Tibial artery (tissue), 4 donors: ENCODE data around the gene SLC13A3.

Source experiments
- DNase-seq, 2 donors: peaks; one replicate each; pipeline ENCODE4 v3.0.0-alpha.2; 2019
- H3K27ac ChIP-seq, 2 donors: fragments of 200-600 bp; sonication (generic) in 1 of 2; 1 replicate in 1 of 2; 2 replicates in 1 of 2; pipeline ENCODE4 v1.5.1; 2018 to 2019; ENCODE audit warnings: mild to moderate bottlenecking in 1 of 2
- H3K27me3 ChIP-seq, 2 donors: fragments of 200-600 bp; sonication (generic) in 1 of 2; one replicate each; pipeline versions ENCODE4 v1.5.1 to v1.6.0; 2016 to 2019
- H3K36me3 ChIP-seq, 3 donors: fragments of 200-600 bp; sonication (generic) in 2 of 3; one replicate each; pipeline ENCODE4 v1.5.1; 2016 to 2019; ENCODE audit warnings: mild to moderate bottlenecking in 2 of 3
- H3K4me1 ChIP-seq, 4 donors: fragments of 200-600 bp; sonication (generic) in 2 of 4; 1 replicate in 3 of 4; 2 replicates in 1 of 4; pipeline ENCODE4 v1.5.1; 2016 to 2019
- H3K4me3 ChIP-seq, 2 donors: fragments of 200-600 bp; sonication (generic) in 1 of 2; 1 replicate in 1 of 2; 2 replicates in 1 of 2; pipeline ENCODE4 v1.5.1; 2018 to 2019; ENCODE audit warnings: mild to moderate bottlenecking in 2 of 2
- H3K9me3 ChIP-seq, 3 donors: fragments of 200-600 bp; sonication (generic) in 1 of 3; one replicate each; pipeline ENCODE4 v1.5.1; 2016 to 2019
- intact Hi-C: fragments of 100-400 bp; cut with DNase I; formaldehyde crosslinking; loops from one replicate; pipeline ENCODE4 v1.15.0; 2023; ENCODE audit warnings: low total_unique reads
- TF ChIP-seq, protein P1 (sequence below), 2 experiments: fragments of 200-600 bp in 1 of 2; fragments of 450-650 bp in 1 of 2; IDR thresholded peaks; one replicate each; pipeline ENCODE4 v1.5.1; 2017 to 2019; ENCODE audit warnings: antibody characterized with exemption in 2 of 2, mild to moderate bottlenecking in 1 of 2, moderate library complexity in 1 of 2

The SLC13A3 gene

DNA sequence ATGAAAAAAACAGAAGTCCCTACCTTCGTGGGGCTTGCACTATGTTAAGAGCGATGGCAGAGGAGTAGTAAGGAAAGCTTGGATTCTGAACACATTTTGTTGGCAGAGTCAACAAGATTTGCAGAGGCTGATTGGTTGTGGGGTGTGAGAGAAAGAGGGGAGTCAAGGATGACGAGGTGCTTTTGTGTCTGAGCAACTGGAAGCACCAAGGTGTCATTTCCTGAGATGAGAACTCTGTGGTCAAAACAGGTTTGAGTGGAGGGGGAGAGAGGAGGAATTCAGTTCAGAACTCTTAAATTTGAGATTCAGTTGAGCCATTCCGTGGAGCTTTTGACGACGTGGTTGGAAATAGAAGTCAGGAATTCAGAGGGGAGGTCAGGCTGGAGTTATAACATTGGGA is 104.3 kb downstream of the SLC13A3 start:
- intact Hi-C loops = no loop called here

GRCh38 chr20:46546298-46546697 is 105.0 kb downstream of the SLC13A3 start:
- TF ChIP-seq, protein P1, sequence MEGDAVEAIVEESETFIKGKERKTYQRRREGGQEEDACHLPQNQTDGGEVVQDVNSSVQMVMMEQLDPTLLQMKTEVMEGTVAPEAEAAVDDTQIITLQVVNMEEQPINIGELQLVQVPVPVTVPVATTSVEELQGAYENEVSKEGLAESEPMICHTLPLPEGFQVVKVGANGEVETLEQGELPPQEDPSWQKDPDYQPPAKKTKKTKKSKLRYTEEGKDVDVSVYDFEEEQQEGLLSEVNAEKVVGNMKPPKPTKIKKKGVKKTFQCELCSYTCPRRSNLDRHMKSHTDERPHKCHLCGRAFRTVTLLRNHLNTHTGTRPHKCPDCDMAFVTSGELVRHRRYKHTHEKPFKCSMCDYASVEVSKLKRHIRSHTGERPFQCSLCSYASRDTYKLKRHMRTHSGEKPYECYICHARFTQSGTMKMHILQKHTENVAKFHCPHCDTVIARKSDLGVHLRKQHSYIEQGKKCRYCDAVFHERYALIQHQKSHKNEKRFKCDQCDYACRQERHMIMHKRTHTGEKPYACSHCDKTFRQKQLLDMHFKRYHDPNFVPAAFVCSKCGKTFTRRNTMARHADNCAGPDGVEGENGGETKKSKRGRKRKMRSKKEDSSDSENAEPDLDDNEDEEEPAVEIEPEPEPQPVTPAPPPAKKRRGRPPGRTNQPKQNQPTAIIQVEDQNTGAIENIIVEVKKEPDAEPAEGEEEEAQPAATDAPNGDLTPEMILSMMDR (IDR thresholded peaks at IDR 0.05) = no peak
- no peak overlapping the region for H3K27ac ChIP-seq
- H3K27me3 ChIP-seq = peaks cover 0 to 50% of the 10 kb centered on the region in 2 donors
- H3K4me1 ChIP-seq = no peaks in the 10 kb centered on the region
- DNase-seq = no peak
- intact Hi-C loops = no loop called here
- no peaks in the 10 kb centered on the region for H3K9me3 ChIP-seq
- no peaks in the 10 kb centered on the region for H3K36me3 ChIP-seq
- H3K4me3 ChIP-seq = no peak overlapping the region

More for the DNA sequence above, 104.3 kb downstream of the SLC13A3 start:
- peaks cover 0 to 44% of the 10 kb centered on the region in 2 donors for H3K27me3 ChIP-seq
- TF ChIP-seq, protein P1 (IDR thresholded peaks at IDR 0.05) = no peak
- DNase-seq = no peak
- H3K4me3 ChIP-seq = no peak overlapping the region
- no peak overlapping the region for H3K27ac ChIP-seq
- no peaks in the 10 kb centered on the region for H3K4me1 ChIP-seq
- no peaks in the 10 kb centered on the region for H3K9me3 ChIP-seq
- H3K36me3 ChIP-seq = no peaks in the 10 kb centered on the region

DNA sequence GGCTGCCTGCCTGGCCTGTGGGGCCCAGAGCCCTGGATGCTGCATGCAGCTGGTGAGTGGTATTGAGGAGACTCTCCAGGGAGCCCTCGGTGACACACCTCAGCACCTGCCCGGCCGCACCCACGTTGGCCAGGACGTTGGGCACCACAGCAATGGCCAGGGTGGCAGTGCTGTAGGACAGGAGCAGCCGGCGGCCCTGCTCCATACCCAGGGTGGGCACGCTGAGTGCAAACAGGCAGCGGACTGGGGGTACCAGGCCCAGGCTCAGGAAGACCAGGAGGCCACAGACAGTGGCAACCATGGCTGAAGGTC is 105.5 kb downstream of the SLC13A3 start:
- DNase-seq = no peak
- peaks cover 0 to 53% of the 10 kb centered on the region in 2 donors for H3K27me3 ChIP-seq
- no peaks in the 10 kb centered on the region for H3K9me3 ChIP-seq
- no peak overlapping the region for H3K4me3 ChIP-seq
- no peaks in the 10 kb centered on the region for H3K36me3 ChIP-seq
- intact Hi-C loops = no loop called here
- TF ChIP-seq, protein P1 (IDR thresholded peaks at IDR 0.05) = no peak
- no peaks in the 10 kb centered on the region for H3K4me1 ChIP-seq
- no peak overlapping the region for H3K27ac ChIP-seq

DNA sequence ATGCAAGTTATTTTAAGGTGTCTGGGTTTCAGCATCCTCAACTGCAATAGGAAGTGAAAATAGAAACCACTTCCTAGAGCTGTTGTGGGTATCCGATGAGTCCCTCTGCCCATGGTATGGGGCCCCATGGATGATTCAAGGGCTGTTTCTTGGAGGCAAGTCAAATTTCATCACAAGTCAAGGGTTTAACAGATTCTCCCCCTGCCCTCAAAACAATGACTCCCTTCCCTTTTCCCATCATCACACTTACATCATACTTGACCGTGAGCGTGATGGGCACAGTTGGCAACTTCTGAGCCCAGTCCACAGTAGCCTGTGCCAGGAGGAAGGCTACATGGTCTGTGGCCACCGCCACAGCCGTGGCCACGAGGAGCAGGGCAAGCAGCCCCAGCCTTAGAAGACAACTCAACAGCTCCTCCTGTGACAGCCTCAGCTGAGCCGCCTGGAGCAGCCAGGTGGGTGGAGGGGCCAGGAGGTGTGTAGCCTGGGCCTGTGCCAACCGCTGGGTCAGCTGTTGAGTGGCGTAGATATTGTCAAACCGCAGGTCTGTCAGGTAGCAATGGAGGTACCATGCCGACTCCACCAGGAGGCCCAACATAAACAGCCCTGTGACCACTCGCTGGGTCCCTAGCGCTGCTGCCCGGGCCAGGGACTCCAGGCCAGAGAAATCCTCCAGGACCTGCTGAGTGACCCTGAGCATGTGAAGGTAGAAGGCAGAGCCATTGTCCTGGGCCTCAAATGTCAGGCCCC is 106.0 kb downstream of the SLC13A3 start:
- H3K27ac ChIP-seq = no peak overlapping the region

GRCh38 chr20:46544576-46544975 is 106.7 kb downstream of the SLC13A3 start:
- intact Hi-C loops = no loop called here
- H3K9me3 ChIP-seq = no peaks in the 10 kb centered on the region
- H3K27ac ChIP-seq = no peak overlapping the region
- H3K36me3 ChIP-seq = no peaks in the 10 kb centered on the region
- no peaks in the 10 kb centered on the region for H3K4me1 ChIP-seq
- TF ChIP-seq, protein P1 (IDR thresholded peaks at IDR 0.05) = no peak
- peaks cover 0 to 45% of the 10 kb centered on the region in 2 donors for H3K27me3 ChIP-seq
- H3K4me3 ChIP-seq = no peak overlapping the region
- DNase-seq = no peak

More for the DNA sequence above, 106.0 kb downstream of the SLC13A3 start:
- Histone ChIP-seq H3K27me3 (peaks cover 0 to 49% of the 10 kb centered on the region in 2 donors), H3K9me3 (no peaks in the 10 kb centered on the region), H3K4me3 (no peak overlapping the region), H3K36me3 (no peaks in the 10 kb centered on the region), H3K4me1 (no peaks in the 10 kb centered on the region)
- intact Hi-C loops = no loop called here
- no peak for DNase-seq
- TF ChIP-seq, protein P1 (IDR thresholded peaks at IDR 0.05) = no peak
